ENCODE results near the gene CCDC187.

DNA sequence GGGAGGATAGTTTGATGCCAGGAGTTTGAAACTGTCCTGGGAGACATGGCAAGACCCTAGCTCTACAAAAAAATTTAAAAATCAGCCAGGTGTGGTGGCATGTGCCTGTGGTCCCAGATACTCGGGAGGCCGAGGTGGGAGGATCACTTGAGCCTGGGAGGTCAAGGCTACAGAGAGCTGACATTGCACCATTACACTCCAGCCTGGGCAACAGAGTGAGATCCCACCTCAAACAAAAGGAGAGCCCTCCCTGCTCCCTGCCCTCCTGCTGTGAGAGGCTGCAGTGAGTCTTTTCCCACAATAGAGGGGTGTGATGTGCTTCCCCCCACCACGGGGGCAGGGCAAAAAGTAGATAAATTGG lies 10.1 kb upstream of the CCDC187 start:
- TF ChIP-seq POLR2AphosphoS5 (IDR thresholded peaks at IDR 0.05; ENCODE audit: insufficient read depth in 1 of 2, low read depth in 1 of 2) (no peak), POLR2A (IDR thresholded peaks at IDR 0.05) (no peak)
- TF ChIP-seq, protein P1, sequence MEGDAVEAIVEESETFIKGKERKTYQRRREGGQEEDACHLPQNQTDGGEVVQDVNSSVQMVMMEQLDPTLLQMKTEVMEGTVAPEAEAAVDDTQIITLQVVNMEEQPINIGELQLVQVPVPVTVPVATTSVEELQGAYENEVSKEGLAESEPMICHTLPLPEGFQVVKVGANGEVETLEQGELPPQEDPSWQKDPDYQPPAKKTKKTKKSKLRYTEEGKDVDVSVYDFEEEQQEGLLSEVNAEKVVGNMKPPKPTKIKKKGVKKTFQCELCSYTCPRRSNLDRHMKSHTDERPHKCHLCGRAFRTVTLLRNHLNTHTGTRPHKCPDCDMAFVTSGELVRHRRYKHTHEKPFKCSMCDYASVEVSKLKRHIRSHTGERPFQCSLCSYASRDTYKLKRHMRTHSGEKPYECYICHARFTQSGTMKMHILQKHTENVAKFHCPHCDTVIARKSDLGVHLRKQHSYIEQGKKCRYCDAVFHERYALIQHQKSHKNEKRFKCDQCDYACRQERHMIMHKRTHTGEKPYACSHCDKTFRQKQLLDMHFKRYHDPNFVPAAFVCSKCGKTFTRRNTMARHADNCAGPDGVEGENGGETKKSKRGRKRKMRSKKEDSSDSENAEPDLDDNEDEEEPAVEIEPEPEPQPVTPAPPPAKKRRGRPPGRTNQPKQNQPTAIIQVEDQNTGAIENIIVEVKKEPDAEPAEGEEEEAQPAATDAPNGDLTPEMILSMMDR (IDR thresholded peaks at IDR 0.05), result no peak
